Measurements from ENCODE around the gene USH2A.
A peak's percentile ranks its signal among the peaks of the same experiment; 100 is the strongest.

Gene USH2A

GRCh38 chr1:215623162-215623561, 800.1 kb downstream of the USH2A start:
- no peak for DNase-seq
- TF ChIP-seq GATA1 (IDR thresholded peaks at IDR 0.05; ENCODE audit: low read depth, low read length) (no peak), POLR2A (IDR thresholded peaks at IDR 0.05; ENCODE audit: low read length) (no peak)

- TF ChIP-seq GATA1 (IDR thresholded peaks at IDR 0.05; ENCODE audit: low read depth, low read length) (no peak), POLR2A (IDR thresholded peaks at IDR 0.05; ENCODE audit: low read length) (no peak)
- no peak for DNase-seq
Observed at GRCh38 chr1:215617979-215618378, 805.3 kb downstream of the USH2A start.

GRCh38 chr1:215612391-215612790, 810.9 kb downstream of the USH2A start:
- no peak for DNase-seq
- TF ChIP-seq POLR2A (IDR thresholded peaks at IDR 0.05; ENCODE audit: low read length) (no peak), GATA1 (IDR thresholded peaks at IDR 0.05; ENCODE audit: low read depth, low read length) (no peak)

- no peak for DNase-seq
- no peak for TF ChIP-seq GATA1 (IDR thresholded peaks at IDR 0.05; ENCODE audit: low read depth, low read length)
- TF ChIP-seq POLR2A (IDR thresholded peaks at IDR 0.05; ENCODE audit: low read length): no peak
Observed at GRCh38 chr1:215608646-215609045, 814.6 kb downstream of the USH2A start.

GRCh38 chr1:215607412-215607811, 815.8 kb downstream of the USH2A start:
- DNase-seq: no peak
- no peak for TF ChIP-seq GATA1 (IDR thresholded peaks at IDR 0.05; ENCODE audit: low read depth, low read length)
- TF ChIP-seq POLR2A (IDR thresholded peaks at IDR 0.05; ENCODE audit: low read length): no peak

- DNase-seq: peak; percentile 3 to 9
- TF ChIP-seq GATA1 (IDR thresholded peaks at IDR 0.05; ENCODE audit: low read depth, low read length): no peak
- no peak for TF ChIP-seq POLR2A (IDR thresholded peaks at IDR 0.05; ENCODE audit: low read length)
Observed at GRCh38 chr1:215606564-215607168, 816.6 kb downstream of the USH2A start.

GRCh38 chr1:215606036-215606435, 817.2 kb downstream of the USH2A start:
- no peak for TF ChIP-seq POLR2A (IDR thresholded peaks at IDR 0.05; ENCODE audit: low read length)
- TF ChIP-seq GATA1 (IDR thresholded peaks at IDR 0.05; ENCODE audit: low read depth, low read length): no peak
- no peak for DNase-seq

- no peak for TF ChIP-seq GATA1 (IDR thresholded peaks at IDR 0.05; ENCODE audit: low read depth, low read length)
- TF ChIP-seq POLR2A (IDR thresholded peaks at IDR 0.05; ENCODE audit: low read length): no peak
- DNase-seq: no peak
Observed at GRCh38 chr1:215605011-215605621, 818.1 kb downstream of the USH2A start.

- DNase-seq: no peak
- no peak for TF ChIP-seq GATA1 (IDR thresholded peaks at IDR 0.05; ENCODE audit: low read depth, low read length)
- TF ChIP-seq POLR2A (IDR thresholded peaks at IDR 0.05; ENCODE audit: low read length): no peak
Observed at GRCh38 chr1:215603319-215603718, 819.9 kb downstream of the USH2A start.

GRCh38 chr1:215601276-215601675, 822.0 kb downstream of the USH2A start:
- DNase-seq: no peak
- TF ChIP-seq GATA1 (IDR thresholded peaks at IDR 0.05; ENCODE audit: low read depth, low read length) (no peak), POLR2A (IDR thresholded peaks at IDR 0.05; ENCODE audit: low read length) (no peak)

GRCh38 chr1:215600867-215601266, 822.4 kb downstream of the USH2A start:
- TF ChIP-seq POLR2A (IDR thresholded peaks at IDR 0.05; ENCODE audit: low read length): no peak
- DNase-seq: no peak

GRCh38 chr1:215600258-215600792, 822.9 kb downstream of the USH2A start:
- no peak for DNase-seq
- no peak for TF ChIP-seq POLR2A (IDR thresholded peaks at IDR 0.05; ENCODE audit: low read length)
- no peak for TF ChIP-seq GATA1 (IDR thresholded peaks at IDR 0.05; ENCODE audit: low read depth, low read length)

- TF ChIP-seq GATA1 (IDR thresholded peaks at IDR 0.05; ENCODE audit: low read depth, low read length) (no peak), POLR2A (IDR thresholded peaks at IDR 0.05; ENCODE audit: low read length) (no peak)
- DNase-seq: peak; percentile 24 to 28
Observed at GRCh38 chr1:215599418-215600074, 823.7 kb downstream of the USH2A start.

GRCh38 chr1:215597961-215598360, 825.3 kb downstream of the USH2A start:
- TF ChIP-seq POLR2A (IDR thresholded peaks at IDR 0.05; ENCODE audit: low read length) (no peak), GATA1 (IDR thresholded peaks at IDR 0.05; ENCODE audit: low read depth, low read length) (no peak)
- no peak for DNase-seq

- DNase-seq: no peak
- TF ChIP-seq POLR2A (IDR thresholded peaks at IDR 0.05; ENCODE audit: low read length): no peak
- TF ChIP-seq GATA1 (IDR thresholded peaks at IDR 0.05; ENCODE audit: low read depth, low read length): no peak
Observed at GRCh38 chr1:215595231-215595630, 828.0 kb downstream of the USH2A start.
